ENCODE measurements around the gene RTP1. TPM values are rescaled to one million over a fixed set of nuclear protein-coding genes. Genes with fewer than 3 reads are reported as not detected.

Gene RTP1
- total RNA-seq, 1 donor from 2014 or later = not detected

- no peaks in the 10 kb centered on the region for H3K27me3 Mint-ChIP-seq (ENCODE audit: unreplicated experiment)
- no peaks in the 10 kb centered on the region for H3K36me3 Mint-ChIP-seq (ENCODE audit: low read depth, unreplicated experiment)
- no peaks in the 10 kb centered on the region for H3K9me3 Mint-ChIP-seq (ENCODE audit: unreplicated experiment)
- no peak for TF ChIP-seq CTCF (IDR thresholded peaks at IDR 0.05; ENCODE audit: unreplicated experiment)
- no peak overlapping the region for H3K27ac Mint-ChIP-seq (ENCODE audit: unreplicated experiment)
- H3K4me1 Mint-ChIP-seq (ENCODE audit: unreplicated experiment) = peaks cover 2% of the 10 kb centered on the region
- no peak for DNase-seq (ENCODE audit: low spot score)
- H3K4me3 Mint-ChIP-seq (ENCODE audit: unreplicated experiment) = no peak overlapping the region
Observed at GRCh38 chr3:187186375-187186774, 10.9 kb upstream of the RTP1 start.

- no peak for DNase-seq (ENCODE audit: low spot score)
- H3K4me1 Mint-ChIP-seq (ENCODE audit: unreplicated experiment) = peaks cover 2% of the 10 kb centered on the region
- no peaks in the 10 kb centered on the region for H3K36me3 Mint-ChIP-seq (ENCODE audit: low read depth, unreplicated experiment)
- H3K27me3 Mint-ChIP-seq (ENCODE audit: unreplicated experiment) = no peaks in the 10 kb centered on the region
- no peak for TF ChIP-seq CTCF (IDR thresholded peaks at IDR 0.05; ENCODE audit: unreplicated experiment)
- no peak overlapping the region for H3K27ac Mint-ChIP-seq (ENCODE audit: unreplicated experiment)
- no peaks in the 10 kb centered on the region for H3K9me3 Mint-ChIP-seq (ENCODE audit: unreplicated experiment)
- no peak overlapping the region for H3K4me3 Mint-ChIP-seq (ENCODE audit: unreplicated experiment)
Observed at GRCh38 chr3:187186801-187187421, 10.4 kb upstream of the RTP1 start.

- no peaks in the 10 kb centered on the region for H3K36me3 Mint-ChIP-seq (ENCODE audit: low read depth, unreplicated experiment)
- H3K27ac Mint-ChIP-seq (ENCODE audit: unreplicated experiment) = no peak overlapping the region
- TF ChIP-seq CTCF (IDR thresholded peaks at IDR 0.05; ENCODE audit: unreplicated experiment) = no peak
- H3K27me3 Mint-ChIP-seq (ENCODE audit: unreplicated experiment) = no peaks in the 10 kb centered on the region
- no peak overlapping the region for H3K4me3 Mint-ChIP-seq (ENCODE audit: unreplicated experiment)
- H3K4me1 Mint-ChIP-seq (ENCODE audit: unreplicated experiment) = no peaks in the 10 kb centered on the region
- H3K9me3 Mint-ChIP-seq (ENCODE audit: unreplicated experiment) = no peaks in the 10 kb centered on the region
- DNase-seq (ENCODE audit: low spot score) = no peak
Observed at GRCh38 chr3:187188931-187189330, 8.4 kb upstream of the RTP1 start.

GRCh38 chr3:187191271-187191670 lies 6.0 kb upstream of the RTP1 start:
- no peak for DNase-seq (ENCODE audit: low spot score)
- TF ChIP-seq CTCF (IDR thresholded peaks at IDR 0.05; ENCODE audit: unreplicated experiment) = no peak
- Mint-ChIP-seq H3K27me3 (ENCODE audit: unreplicated experiment) (no peaks in the 10 kb centered on the region), H3K4me1 (ENCODE audit: unreplicated experiment) (no peaks in the 10 kb centered on the region), H3K27ac (ENCODE audit: unreplicated experiment) (no peak overlapping the region), H3K9me3 (ENCODE audit: unreplicated experiment) (no peaks in the 10 kb centered on the region), H3K36me3 (ENCODE audit: low read depth, unreplicated experiment) (no peaks in the 10 kb centered on the region), H3K4me3 (ENCODE audit: unreplicated experiment) (no peak overlapping the region)

GRCh38 chr3:187193181-187193580 lies 4.1 kb upstream of the RTP1 start:
- no peak overlapping the region for H3K27ac Mint-ChIP-seq (ENCODE audit: unreplicated experiment)
- H3K4me3 Mint-ChIP-seq (ENCODE audit: unreplicated experiment) = no peak overlapping the region
- no peaks in the 10 kb centered on the region for H3K27me3 Mint-ChIP-seq (ENCODE audit: unreplicated experiment)
- no peak for TF ChIP-seq CTCF (IDR thresholded peaks at IDR 0.05; ENCODE audit: unreplicated experiment)
- no peaks in the 10 kb centered on the region for H3K9me3 Mint-ChIP-seq (ENCODE audit: unreplicated experiment)
- no peaks in the 10 kb centered on the region for H3K4me1 Mint-ChIP-seq (ENCODE audit: unreplicated experiment)
- no peaks in the 10 kb centered on the region for H3K36me3 Mint-ChIP-seq (ENCODE audit: low read depth, unreplicated experiment)
- no peak for DNase-seq (ENCODE audit: low spot score)
